Body of pancreas (tissue), 4 donors: ENCODE results near the gene PPP1R13L. TPM values are rescaled to one million over a fixed set of nuclear protein-coding genes. Genes with fewer than 3 reads are reported as not detected.
A peak's percentile ranks its signal among the peaks of the same experiment; 100 is the strongest.
"Not testable (repeated sequence)": the region's sequence is repeated elsewhere in the genome, so short reads cannot be mapped to it uniquely, and the experiment has no call there.

Experiments used
- ATAC-seq: fragments of 150-250 bp; one replicate; pipeline ENCODE4 v1.9.1; 2016
- DNase-seq, 4 donors: peaks; one replicate each; pipeline ENCODE4 v3.0.0-alpha.2; 2019
- H3K27ac ChIP-seq, 4 donors: fragments of 200-600 bp; sonication (generic); 1 replicate in 3 of 4; 2 replicates in 1 of 4; pipeline versions ENCODE4 v1.5.1 to v1.6.1; 2016 to 2019; ENCODE audit warnings: mild to moderate bottlenecking in 1 of 4, mixed read lengths in 1 of 4, moderate library complexity in 1 of 4
- H3K27me3 ChIP-seq, 2 donors: fragments of 200-600 bp; sonication (generic); one replicate each; pipeline ENCODE4 v1.6.0; 2016; ENCODE audit warnings: mild to moderate bottlenecking in 1 of 2
- H3K36me3 ChIP-seq, 2 donors: fragments of 200-600 bp; sonication (generic); replicated peaks in 1 of 2; 2 replicates each; pipeline ENCODE4 v1.5.1; 2016; ENCODE audit warnings: low read depth in 2 of 2; ENCODE audit not compliant: insufficient read depth in 1 of 2
- H3K4me1 ChIP-seq: fragments of 200-600 bp; sonication (generic); one replicate; pipeline ENCODE4 v1.6.0; 2016
- H3K4me3 ChIP-seq, 2 donors: fragments of 200-600 bp; sonication (generic); 1 replicate in 1 of 2; 2 replicates in 1 of 2; pipeline ENCODE4 v1.5.1; 2016 to 2019
- H3K9me3 ChIP-seq, 3 donors: fragments of 200-600 bp; sonication (generic); 1 replicate in 2 of 3; 2 replicates in 1 of 3; pipeline ENCODE4 v1.5.1; 2016
- CTCF ChIP-seq, 7 experiments: fragments of 450-650 bp in 4 of 7; fragments of 200-600 bp in 3 of 7; sonication (generic) in 3 of 7; IDR thresholded peaks; one replicate each; pipeline ENCODE4 v1.5.1; 2016 to 2019; ENCODE audit warnings: antibody characterized with exemption in 7 of 7
- POLR2A ChIP-seq, 3 donors: fragments of 450-650 bp; IDR thresholded peaks; one replicate each; pipeline ENCODE4 v1.6.1; 2016; ENCODE audit warnings: antibody characterized with exemption in 3 of 3, mild to moderate bottlenecking in 2 of 3
- WGBS, 2 donors: methylation state at CpG; one replicate each; pipeline ENCODE4 v1.1.5; 2017; 5-methylcytosine and 5-hydroxymethylcytosine counted together
- intact Hi-C: fragments of 100-400 bp; cut with DNase I; formaldehyde crosslinking; loops from one replicate; pipeline ENCODE4 v1.15.1; 2023
- total RNA-seq, 2 donors: library from RNA; depleted of rRNA; stranded (reverse); fragments of >200 nt; gene quantifications; one replicate each; pipeline ENCODE4 v1.1.0, GENCODE V29; 2016

PPP1R13L gene
- total RNA-seq, 2 donors from 2014 or later: 26.4 to 32.9 TPM

- Histone ChIP-seq H3K36me3 (no peaks in the 10 kb centered on the region), H3K9me3 (no peaks in the 10 kb centered on the region), H3K4me3 (no peak overlapping the region), H3K27ac (no peak overlapping the region), H3K27me3 (no peaks in the 10 kb centered on the region), H3K4me1 (peaks cover 33% of the 10 kb centered on the region)
- no peak for ATAC-seq
- DNase-seq: no peak
- intact Hi-C loops: no loop called here
- 83 to 87% methylated on average over 7 to 8 of the region's 8 CpGs for WGBS, 2 donors
- TF ChIP-seq POLR2A (IDR thresholded peaks at IDR 0.05) (no peak), CTCF (IDR thresholded peaks at IDR 0.05) (no peak)
Observed at GRCh38 chr19:45408121-45408520, 3.3 kb upstream of the PPP1R13L start.

- peaks cover 38% of the 10 kb centered on the region for H3K4me1 ChIP-seq
- intact Hi-C loops, H3K36me3 ChIP-seq, H3K9me3 ChIP-seq, ATAC-seq, H3K27ac ChIP-seq, H3K4me3 ChIP-seq, H3K27me3 ChIP-seq, DNase-seq: not testable (repeated sequence)
- WGBS, 2 donors: 75 to 79% methylated on average over 5 of the region's 5 CpGs
Observed at GRCh38 chr19:45407585-45407984, 2.7 kb upstream of the PPP1R13L start.

GRCh38 chr19:45407091-45407375 is 2.2 kb upstream of the PPP1R13L start:
- 0% methylated on average over 10 of the region's 10 CpGs for WGBS, 2 donors
- no peak for ATAC-seq
- intact Hi-C loops: no loop called here

GRCh38 chr19:45406226-45407090 is 1.6 kb upstream of the PPP1R13L start, which contains the start of gene POLR1G:
TSS of gene POLR1G (plus strand) at chr19:45406644. CDS start at chr19:45406697, 53 bp downstream.
- peak in 2 of 3 donors; percentile 48 to 52 for TF ChIP-seq POLR2A (IDR thresholded peaks at IDR 0.05)
- peak in 3 of 7 experiments; percentile 10 to 45 (median 22) for TF ChIP-seq CTCF (IDR thresholded peaks at IDR 0.05)
- no peaks in the 10 kb centered on the region for H3K9me3 ChIP-seq
- intact Hi-C loops: no loop called here

More at GRCh38 chr19:45407091-45407375, 2.2 kb upstream of the PPP1R13L start:
- Histone ChIP-seq H3K27me3 (no peaks in the 10 kb centered on the region), H3K4me1 (peaks cover 43% of the 10 kb centered on the region), H3K36me3 (no peaks in the 10 kb centered on the region), H3K9me3 (no peaks in the 10 kb centered on the region), H3K27ac (no peak overlapping the region), H3K4me3 (peak overlapping the region; percentile 85 to 92)
- TF ChIP-seq POLR2A (IDR thresholded peaks at IDR 0.05): no peak
- TF ChIP-seq CTCF (IDR thresholded peaks at IDR 0.05): no peak
- DNase-seq: no peak

GRCh38 chr19:45405435-45406225 is 761 bp upstream of the PPP1R13L start:
- ATAC-seq: peak; percentile 72
- Histone ChIP-seq H3K4me1 (peaks cover 45% of the 10 kb centered on the region), H3K4me3 (peak overlapping the region; percentile 85 to 92), H3K27ac (peak overlapping the region; percentile 89 to 99 (median 96)), H3K36me3 (no peaks in the 10 kb centered on the region), H3K9me3 (no peaks in the 10 kb centered on the region), H3K27me3 (no peaks in the 10 kb centered on the region)
- intact Hi-C loops: no loop called here
- peak; percentile 89 to 93 (median 91) for DNase-seq
- WGBS, 2 donors: 0 to 1% methylated on average over 18 to 48 of the region's 48 CpGs
- peak in 2 of 3 donors; percentile 27 to 45 for TF ChIP-seq POLR2A (IDR thresholded peaks at IDR 0.05)
- TF ChIP-seq CTCF (IDR thresholded peaks at IDR 0.05): peak in 1 of 7 experiments; percentile 1

More at GRCh38 chr19:45406226-45407090, 1.6 kb upstream of the PPP1R13L start, which contains the start of gene POLR1G:
- DNase-seq (peak; percentile 81 to 83 (median 82)), ATAC-seq (peak; percentile 68)
- peak within 1 kb of the TSS; percentile 89 to 99 (median 96) for H3K27ac ChIP-seq
- no peaks in the 10 kb centered on the region for H3K27me3 ChIP-seq
- 0 to 2% methylated on average over 39 to 51 of the region's 51 CpGs for WGBS, 2 donors
- H3K4me1 ChIP-seq: peaks cover 45% of the 10 kb centered on the region
- H3K4me3 ChIP-seq: peak within 1 kb of the TSS; percentile 85 to 92
- no peaks in the 10 kb centered on the region for H3K36me3 ChIP-seq
